GM19240 (cell line): Measurements from ENCODE around the gene GABRB1.

Source experiments
- DNase-seq: peaks from one replicate; pipeline ENCODE4 v3.0.0; 2011; ENCODE audit warnings: low spot score; ENCODE audit not compliant: insufficient read length

GABRB1 gene

GRCh38 chr4:47466056-47466785, 434.9 kb downstream of the GABRB1 start:
- no peak for DNase-seq

GRCh38 chr4:47468706-47469365, 437.5 kb downstream of the GABRB1 start:
- DNase-seq, result no peak

GRCh38 chr4:47469951-47470350, 438.6 kb downstream of the GABRB1 start:
- no peak for DNase-seq

DNA sequence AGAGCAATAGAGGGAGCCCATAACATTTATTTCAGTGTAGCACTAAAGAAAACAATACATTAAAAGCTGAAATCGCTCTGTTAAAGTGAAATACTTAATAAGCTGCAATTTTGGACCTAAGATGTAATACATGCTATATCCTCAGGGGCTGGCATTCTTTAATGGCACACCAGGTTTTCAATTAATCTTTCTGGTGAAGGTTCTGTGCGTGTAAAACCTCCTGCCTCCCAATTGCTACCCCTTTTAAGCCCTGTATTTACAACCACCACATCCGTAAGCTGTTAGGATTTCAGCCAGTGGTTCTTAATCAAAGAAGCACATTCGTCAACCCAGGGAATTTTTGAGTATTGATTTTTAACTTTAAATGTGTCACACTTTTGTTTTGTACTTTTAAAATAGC, 439.7 kb downstream of the GABRB1 start:
- DNase-seq, result no peak

DNA sequence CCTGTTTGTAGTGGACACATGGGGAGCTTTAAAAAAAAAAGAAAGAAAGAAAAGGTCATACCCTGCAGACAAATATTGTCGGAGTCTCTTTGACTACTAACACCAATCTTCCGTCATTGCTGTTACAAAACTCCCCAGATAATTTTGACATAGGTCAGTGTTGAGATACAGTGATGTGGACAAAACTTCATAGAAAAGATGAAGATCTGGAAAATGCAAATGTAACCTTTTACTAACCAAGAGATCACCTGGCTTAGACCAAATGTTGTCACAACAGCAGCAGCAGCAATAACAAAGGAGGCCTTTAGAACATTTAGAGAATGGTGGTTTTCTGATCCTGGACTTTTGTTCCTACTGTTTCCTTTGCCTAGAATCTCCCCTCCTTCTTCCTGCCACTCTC, 440.2 kb downstream of the GABRB1 start:
- no peak for DNase-seq

- no peak for DNase-seq
Observed at GRCh38 chr4:47473141-47473750, 441.9 kb downstream of the GABRB1 start.

DNA sequence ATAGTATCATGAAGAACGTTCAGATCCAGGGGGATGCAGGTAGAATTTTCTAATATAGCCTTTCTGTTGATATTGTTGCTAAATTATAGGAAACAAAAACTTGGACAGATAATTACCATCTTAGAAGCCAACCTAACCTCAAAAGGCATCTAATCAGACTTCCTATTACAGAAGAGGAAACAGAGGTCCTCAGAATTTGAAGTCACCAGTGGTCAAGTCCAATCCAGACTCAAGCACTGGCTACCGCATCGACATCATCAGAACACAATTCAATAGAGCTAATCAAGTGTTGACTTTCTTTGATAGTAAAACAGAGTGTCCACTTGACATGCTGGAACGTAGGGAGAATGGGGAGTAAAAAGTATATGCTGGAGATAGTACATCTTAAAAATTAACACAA, 443.4 kb downstream of the GABRB1 start:
- no peak for DNase-seq

DNA sequence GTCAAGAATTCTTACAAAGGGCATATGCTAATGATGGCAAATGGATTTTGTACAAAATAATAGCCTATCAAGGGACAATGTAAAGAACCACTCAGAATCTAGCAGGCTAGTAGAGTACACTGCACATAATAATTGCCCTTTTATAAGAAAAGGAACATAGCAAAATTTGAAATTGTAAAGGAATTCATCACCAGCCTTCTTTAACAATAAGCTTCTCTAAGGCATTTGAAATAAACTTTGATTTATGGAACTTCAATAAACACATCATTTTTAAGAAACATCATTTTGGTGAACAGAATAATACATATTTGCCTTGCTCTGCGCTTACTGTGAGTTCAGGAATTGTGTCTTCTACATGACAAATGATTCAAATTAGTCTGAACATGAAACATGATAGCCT, 444.0 kb downstream of the GABRB1 start:
- no peak for DNase-seq
